Measurements from ENCODE around the gene MAST3.

MAST3 gene

GRCh38 chr19:18097217-18097992, at the start of gene MAST3:
Gene MAST3 (plus strand): TSS chr19:18097778. CDS start chr19:18097793, 15 bp downstream.
- TF ChIP-seq GATA2 (IDR thresholded peaks at IDR 0.05; ENCODE audit: low read depth, low read length) (no peak), GATA3 (IDR thresholded peaks at IDR 0.05; ENCODE audit: low read depth, low read length) (no peak)

DNA sequence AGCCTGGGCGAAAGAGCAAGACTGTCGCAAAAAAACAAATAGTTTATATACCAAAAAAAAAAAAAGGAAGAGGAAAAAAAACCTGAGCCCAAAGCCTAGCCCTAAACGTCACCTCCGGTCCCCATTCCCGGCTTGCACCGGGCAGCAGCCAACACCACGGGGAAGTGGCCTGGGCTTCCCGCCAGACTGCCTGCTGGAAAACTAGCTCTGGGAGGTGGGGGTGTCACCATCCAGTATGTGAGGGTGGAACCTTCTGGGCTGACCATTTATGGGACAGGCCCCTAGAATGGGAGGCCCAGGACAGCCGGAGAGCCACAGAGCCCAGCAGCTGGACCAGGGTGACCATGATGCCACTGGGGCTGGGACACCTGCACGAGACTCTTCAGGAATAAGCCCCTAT, 48.2 kb upstream of the MAST3 start:
- no peak for TF ChIP-seq GATA3 (IDR thresholded peaks at IDR 0.05; ENCODE audit: low read depth, low read length)
- no peak for TF ChIP-seq GATA2 (IDR thresholded peaks at IDR 0.05; ENCODE audit: low read depth, low read length)

DNA sequence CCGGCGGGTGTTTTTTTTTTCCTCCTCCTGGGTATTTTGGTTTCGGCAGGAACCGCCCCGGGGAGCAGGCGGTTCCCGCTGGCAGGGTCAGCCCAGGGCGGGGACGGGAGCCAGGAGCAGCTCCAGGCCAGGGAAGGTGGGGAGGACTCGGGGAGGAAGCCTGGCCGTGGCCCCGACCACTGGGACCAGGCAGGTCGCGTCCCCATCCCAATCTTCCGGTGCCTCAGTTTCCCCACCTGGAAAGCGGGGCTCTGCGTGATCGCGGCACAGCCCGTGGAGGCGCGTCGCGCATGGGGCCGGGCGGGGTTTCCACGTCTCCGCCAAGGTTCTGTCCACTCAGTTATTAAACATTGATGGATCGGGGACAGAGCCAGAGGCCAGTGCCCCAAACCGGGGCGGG, 45.7 kb upstream of the MAST3 start:
- TF ChIP-seq GATA3 (IDR thresholded peaks at IDR 0.05; ENCODE audit: low read depth, low read length) (no peak), GATA2 (IDR thresholded peaks at IDR 0.05; ENCODE audit: low read depth, low read length) (no peak)

GRCh38 chr19:18053576-18054219, 43.9 kb upstream of the MAST3 start:
- TF ChIP-seq GATA3 (IDR thresholded peaks at IDR 0.05; ENCODE audit: low read depth, low read length) (no peak), GATA2 (IDR thresholded peaks at IDR 0.05; ENCODE audit: low read depth, low read length) (no peak)

GRCh38 chr19:18055967-18056366, 41.6 kb upstream of the MAST3 start:
- no peak for TF ChIP-seq GATA2 (IDR thresholded peaks at IDR 0.05; ENCODE audit: low read depth, low read length)
- TF ChIP-seq GATA3 (IDR thresholded peaks at IDR 0.05; ENCODE audit: low read depth, low read length), result no peak

DNA sequence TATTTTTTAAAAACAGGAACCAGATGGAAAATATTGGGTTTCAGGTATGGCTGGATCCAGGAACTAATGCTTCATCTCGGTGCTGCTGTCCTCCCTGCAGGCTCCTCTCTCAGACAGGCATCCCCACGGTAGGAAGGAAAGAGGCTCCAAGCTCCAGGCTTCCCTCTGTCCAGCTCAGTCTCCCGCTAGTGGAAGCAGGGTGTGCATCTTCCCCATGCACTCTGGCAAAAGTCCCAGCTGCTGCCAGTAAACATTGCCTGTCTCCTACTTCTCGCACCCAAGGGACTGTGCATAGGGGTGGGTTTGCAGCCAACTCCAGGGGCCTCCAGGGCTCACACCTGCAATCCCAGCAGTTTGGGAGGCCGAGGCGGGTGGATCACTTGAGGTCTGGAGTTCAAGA, 40.0 kb upstream of the MAST3 start:
- TF ChIP-seq GATA2 (IDR thresholded peaks at IDR 0.05; ENCODE audit: low read depth, low read length) (no peak), GATA3 (IDR thresholded peaks at IDR 0.05; ENCODE audit: low read depth, low read length) (no peak)

DNA sequence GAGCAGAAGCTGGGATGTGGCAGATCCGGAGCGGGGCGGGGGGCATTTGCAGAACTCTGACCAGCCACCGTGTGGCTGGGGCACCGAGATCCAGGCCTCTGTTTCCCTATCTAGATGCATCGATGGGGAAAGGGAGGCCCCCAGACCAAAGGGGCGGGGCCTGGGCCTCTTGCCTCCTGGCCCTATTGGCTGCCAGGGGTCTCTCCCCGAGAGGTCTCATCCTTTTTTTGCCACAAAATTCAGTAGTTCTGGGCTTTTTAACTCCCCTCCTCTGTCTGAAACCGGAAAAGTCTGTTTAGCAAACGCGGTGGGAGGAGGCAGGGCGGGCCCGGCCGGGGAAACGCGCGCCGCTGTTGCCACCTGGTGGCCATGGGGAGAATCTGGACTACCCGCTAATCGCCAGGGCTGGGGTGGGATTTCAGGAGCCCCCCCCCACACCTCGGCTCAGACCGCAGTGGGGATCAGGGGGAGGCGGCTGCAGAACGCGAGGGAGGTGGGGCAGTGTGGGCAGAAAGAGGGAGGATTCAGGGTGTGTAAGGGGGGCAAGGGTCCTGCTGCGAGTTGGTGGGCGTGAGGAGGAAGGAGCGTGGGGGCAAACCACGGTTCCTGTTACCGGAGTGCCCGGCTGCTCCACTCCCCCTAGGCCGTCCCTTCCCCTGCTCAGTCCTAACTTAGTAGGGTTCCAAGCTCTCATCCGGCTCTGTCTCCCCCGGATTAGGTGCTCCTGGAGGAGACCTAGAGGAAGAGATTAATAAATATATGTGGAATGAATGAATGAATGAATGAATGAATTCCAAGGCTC, 39.2 kb upstream of the MAST3 start:
- no peak for TF ChIP-seq GATA2 (IDR thresholded peaks at IDR 0.05; ENCODE audit: low read depth, low read length)
- no peak for TF ChIP-seq GATA3 (IDR thresholded peaks at IDR 0.05; ENCODE audit: low read depth, low read length)

- no peak for TF ChIP-seq GATA3 (IDR thresholded peaks at IDR 0.05; ENCODE audit: low read depth, low read length)
- no peak for TF ChIP-seq GATA2 (IDR thresholded peaks at IDR 0.05; ENCODE audit: low read depth, low read length)
Observed at GRCh38 chr19:18059297-18059696, 38.3 kb upstream of the MAST3 start.

DNA sequence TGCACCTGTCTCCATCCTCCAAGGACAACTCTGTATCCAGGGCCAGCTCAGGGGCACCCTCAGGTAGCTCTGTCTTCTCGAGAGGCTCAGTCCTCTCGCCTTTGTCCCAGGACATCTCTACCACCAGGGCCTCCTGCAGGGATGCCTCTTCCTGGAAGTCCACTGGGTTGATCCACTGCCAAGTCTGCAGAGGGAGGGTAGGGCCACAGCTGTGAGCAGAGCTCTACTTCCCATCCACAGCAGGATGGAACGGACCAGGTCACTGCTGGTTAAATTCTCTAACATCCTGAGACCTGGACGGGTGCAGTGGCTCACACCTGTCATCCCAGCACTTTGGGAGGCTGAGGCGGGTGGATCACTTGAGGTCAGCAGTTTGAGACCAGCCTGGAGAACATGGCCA, 37.7 kb upstream of the MAST3 start:
- TF ChIP-seq GATA2 (IDR thresholded peaks at IDR 0.05; ENCODE audit: low read depth, low read length), result no peak
- no peak for TF ChIP-seq GATA3 (IDR thresholded peaks at IDR 0.05; ENCODE audit: low read depth, low read length)

DNA sequence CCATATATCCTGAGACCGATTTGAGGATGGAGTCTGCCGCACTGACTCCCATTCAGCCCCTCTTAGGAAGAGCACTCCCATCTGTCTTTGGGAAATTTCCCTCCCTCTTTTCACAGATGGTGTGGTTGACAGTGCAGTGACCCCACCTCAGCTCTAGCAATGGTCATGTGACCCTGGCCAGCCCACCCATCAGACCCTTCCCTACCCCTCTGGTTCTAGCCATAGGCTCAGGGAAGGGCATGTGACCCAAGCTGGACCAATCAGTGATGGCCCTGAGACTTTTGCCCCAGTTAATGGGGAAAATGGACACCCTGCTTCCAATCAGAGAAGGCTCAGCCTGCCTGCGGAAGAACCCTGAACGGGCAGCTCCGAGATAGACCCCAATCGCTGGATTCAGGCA, 37.1 kb upstream of the MAST3 start:
- TF ChIP-seq GATA3 (IDR thresholded peaks at IDR 0.05; ENCODE audit: low read depth, low read length) (no peak), GATA2 (IDR thresholded peaks at IDR 0.05; ENCODE audit: low read depth, low read length) (no peak)

GRCh38 chr19:18062028-18062427, 35.5 kb upstream of the MAST3 start:
- no peak for TF ChIP-seq GATA3 (IDR thresholded peaks at IDR 0.05; ENCODE audit: low read depth, low read length)
- no peak for TF ChIP-seq GATA2 (IDR thresholded peaks at IDR 0.05; ENCODE audit: low read depth, low read length)

DNA sequence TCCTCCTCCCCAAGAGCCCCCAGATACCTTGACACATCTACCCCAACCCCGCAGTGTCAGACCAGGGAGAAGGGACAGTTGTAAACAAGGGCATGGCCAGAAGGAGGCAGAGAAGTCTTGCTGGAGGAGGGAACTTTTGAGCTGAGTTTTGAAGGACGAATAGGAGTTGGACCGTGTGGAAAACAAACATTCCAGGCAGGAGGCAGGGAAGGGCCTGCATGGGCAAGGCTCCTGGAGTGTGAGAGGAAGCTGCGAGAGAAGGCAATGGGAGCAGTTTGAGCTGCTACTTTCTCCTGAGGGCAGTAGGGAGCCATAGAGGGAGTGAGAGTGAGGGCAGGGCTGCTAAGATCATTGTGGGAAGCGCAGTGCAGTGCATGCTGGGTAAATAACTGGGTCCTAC, 34.1 kb upstream of the MAST3 start:
- TF ChIP-seq GATA2 (IDR thresholded peaks at IDR 0.05; ENCODE audit: low read depth, low read length) (no peak), GATA3 (IDR thresholded peaks at IDR 0.05; ENCODE audit: low read depth, low read length) (no peak)

DNA sequence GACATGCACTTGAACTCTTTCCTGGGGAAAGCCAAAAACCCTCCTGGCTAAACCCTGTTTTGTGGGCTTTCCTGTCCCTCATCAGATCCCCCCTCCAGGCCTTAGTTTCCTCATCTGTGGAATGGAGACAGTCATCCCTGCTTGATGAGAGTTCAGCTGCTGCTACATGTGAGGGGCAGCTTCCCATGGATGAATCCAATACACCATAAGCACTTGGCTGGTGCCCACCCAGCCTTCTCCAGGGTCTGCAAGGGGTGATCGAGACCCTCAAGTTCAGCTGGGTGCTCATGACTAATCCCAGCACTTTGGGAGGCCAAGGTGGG, 32.4 kb upstream of the MAST3 start:
- TF ChIP-seq GATA2 (IDR thresholded peaks at IDR 0.05; ENCODE audit: low read depth, low read length) (no peak), GATA3 (IDR thresholded peaks at IDR 0.05; ENCODE audit: low read depth, low read length) (no peak)

- TF ChIP-seq GATA3 (IDR thresholded peaks at IDR 0.05; ENCODE audit: low read depth, low read length) (no peak), GATA2 (IDR thresholded peaks at IDR 0.05; ENCODE audit: low read depth, low read length) (no peak)
Observed at GRCh38 chr19:18068395-18068794, 29.2 kb upstream of the MAST3 start.

DNA sequence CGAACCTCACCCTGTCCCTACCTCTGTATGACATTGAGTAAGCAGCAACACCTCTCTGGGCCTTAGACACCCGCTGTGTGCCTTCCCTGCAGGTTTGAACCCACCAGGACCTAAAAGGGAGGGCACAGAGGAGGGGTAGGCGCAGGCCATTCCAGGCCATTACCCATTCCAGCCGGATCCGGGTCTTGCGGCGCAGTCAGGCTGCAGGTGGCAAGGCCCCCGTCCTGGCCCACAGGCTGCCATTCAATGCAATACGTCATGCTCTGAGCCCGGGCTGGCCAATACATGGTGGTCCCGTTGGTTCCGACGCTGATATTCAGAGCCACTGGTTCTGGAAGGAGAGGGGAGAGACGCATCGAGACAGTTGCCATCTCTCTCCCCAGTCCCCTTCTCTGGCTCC, 28.2 kb upstream of the MAST3 start:
- TF ChIP-seq GATA3 (IDR thresholded peaks at IDR 0.05; ENCODE audit: low read depth, low read length) (no peak), GATA2 (IDR thresholded peaks at IDR 0.05; ENCODE audit: low read depth, low read length) (no peak)

Measured in SH-SY5Y (cell line).